HG03521 (cell line): ENCODE measurements around the gene MRPL49.
"Not testable (repeated sequence)": the region's sequence is repeated elsewhere in the genome, so short reads cannot be mapped to it uniquely, and the experiment has no call there.

Source experiments
- ATAC-seq: cut with Tn5 transposase; IDR thresholded peaks from one replicate; pipeline ENCODE4 v1.9.1; 2021; ENCODE audit warnings: mild to moderate bottlenecking, moderate library complexity; ENCODE audit not compliant: unreplicated experiment

The MRPL49 gene

GRCh38 chr11:65132238-65132987, 10.3 kb downstream of the MRPL49 start:
- ATAC-seq, result no peak

GRCh38 chr11:65132988-65133700, 11.0 kb downstream of the MRPL49 start:
- no peak for ATAC-seq

GRCh38 chr11:65133724-65134123, 11.6 kb downstream of the MRPL49 start:
- ATAC-seq, result no peak

GRCh38 chr11:65134240-65134951, 12.3 kb downstream of the MRPL49 start, which contains the start of gene SYVN1:
Gene SYVN1, minus strand, starts transcription at chr11:65134519. Its CDS starts 918 bp downstream, at chr11:65133601.
- ATAC-seq, result peak; percentile 51

- ATAC-seq, result peak; percentile 57
Observed at GRCh38 chr11:65134952-65135632, 13.0 kb downstream of the MRPL49 start.

- ATAC-seq, result no peak
Observed at GRCh38 chr11:65135633-65136145, 13.6 kb downstream of the MRPL49 start.

GRCh38 chr11:65136515-65137096, 14.5 kb downstream of the MRPL49 start:
- ATAC-seq, result no peak

- ATAC-seq, result no peak
Observed at GRCh38 chr11:65141896-65142494, 19.9 kb downstream of the MRPL49 start.

GRCh38 chr11:65147352-65148075, 25.4 kb downstream of the MRPL49 start:
- ATAC-seq, result no peak

- ATAC-seq, result no peak
Observed at GRCh38 chr11:65148657-65149056, 26.5 kb downstream of the MRPL49 start.

- ATAC-seq, result not testable (repeated sequence)
Observed at GRCh38 chr11:65150131-65150508, 28.0 kb downstream of the MRPL49 start.

GRCh38 chr11:65150509-65151299, 28.6 kb downstream of the MRPL49 start:
- ATAC-seq, result no peak

- no peak for ATAC-seq
Observed at GRCh38 chr11:65151331-65151899, 29.3 kb downstream of the MRPL49 start.

GRCh38 chr11:65152122-65152521, 30.0 kb downstream of the MRPL49 start:
- ATAC-seq, result no peak

- no peak for ATAC-seq
Observed at GRCh38 chr11:65156256-65156655, 34.1 kb downstream of the MRPL49 start.

- ATAC-seq, result no peak
Observed at GRCh38 chr11:65156926-65157325, 34.8 kb downstream of the MRPL49 start.

- ATAC-seq, result no peak
Observed at GRCh38 chr11:65157336-65157735, 35.2 kb downstream of the MRPL49 start.

GRCh38 chr11:65159012-65159411, 36.9 kb downstream of the MRPL49 start:
- ATAC-seq, result no peak
